GM13976 (cell line): Measurements from ENCODE around the gene SLA2.
A peak's percentile ranks its signal among the peaks of the same experiment; 100 is the strongest.

ENCODE experiments used
- DNase-seq: peaks from one replicate; pipeline ENCODE4 v3.0.0; 2012; ENCODE audit warnings: low spot score
- CTCF ChIP-seq: IDR thresholded peaks from 2 replicates; pipeline ENCODE4 v1.5.1; 2012; ENCODE audit warnings: borderline replicate concordance, mild to moderate bottlenecking; ENCODE audit not compliant: insufficient read depth; ENCODE audit errors: extremely low read depth, missing control alignments, control extremely low read depth
- in situ Hi-C: fragments of 300-500 bp; cut with MboI; formaldehyde crosslinking; loops from one replicate; pipeline ENCODE4 v1.12.0; 2022; ENCODE audit warnings: low sequenced_read_pairs, mixed read lengths, inconsistent platforms; ENCODE audit not compliant: unreplicated experiment

SLA2 gene

GRCh38 chr20:36579996-36580545 is 65.9 kb downstream of the SLA2 start:
- no peak for TF ChIP-seq CTCF
- no peak for DNase-seq
- in situ Hi-C loops, result no loop called here

- no peak for TF ChIP-seq CTCF
- in situ Hi-C loops, result no loop called here
- DNase-seq, result peak; percentile 7
Measured at GRCh38 chr20:36578356-36579041, 67.5 kb downstream of the SLA2 start.

GRCh38 chr20:36576081-36576445 is 69.9 kb downstream of the SLA2 start:
- DNase-seq, result peak; percentile 12
- TF ChIP-seq CTCF, result no peak
- in situ Hi-C loops, result no loop called here

GRCh38 chr20:36574366-36575135 is 71.4 kb downstream of the SLA2 start:
- in situ Hi-C loops, result no loop called here
- DNase-seq, result peak; percentile 64
- no peak for TF ChIP-seq CTCF

GRCh38 chr20:36573798-36574365 is 72.1 kb downstream of the SLA2 start:
- in situ Hi-C loops, result no loop called here
- no peak for TF ChIP-seq CTCF
- DNase-seq, result peak; percentile 72

GRCh38 chr20:36573103-36573797 is 72.7 kb downstream of the SLA2 start, which contains the start of gene TGIF2:
Gene TGIF2, plus strand, starts transcription at chr20:36573597. Its CDS starts 5,178 bp downstream, at chr20:36578775.
- in situ Hi-C loops, result no loop called here
- DNase-seq, result peak; percentile 99

More at GRCh38 chr20:36573103-36573797, 72.7 kb downstream of the SLA2 start, which contains the start of gene TGIF2:
- no peak for TF ChIP-seq CTCF
